Bladder microvascular endothelial cell (primary cell): Measurements from ENCODE around the gene MTMR4. TPM values are rescaled to one million over a fixed set of nuclear protein-coding genes. Genes with fewer than 3 reads are reported as not detected.

Source experiments
- total RNA-seq: library from RNA; depleted of rRNA; stranded (reverse); fragments of >200 nt; gene quantifications from 2 replicates; pipeline ENCODE4 v1.2.3, GENCODE V29; 2014

Gene MTMR4
- 30.0 and 43.7 TPM in 2 replicates for total RNA-seq

DNA sequence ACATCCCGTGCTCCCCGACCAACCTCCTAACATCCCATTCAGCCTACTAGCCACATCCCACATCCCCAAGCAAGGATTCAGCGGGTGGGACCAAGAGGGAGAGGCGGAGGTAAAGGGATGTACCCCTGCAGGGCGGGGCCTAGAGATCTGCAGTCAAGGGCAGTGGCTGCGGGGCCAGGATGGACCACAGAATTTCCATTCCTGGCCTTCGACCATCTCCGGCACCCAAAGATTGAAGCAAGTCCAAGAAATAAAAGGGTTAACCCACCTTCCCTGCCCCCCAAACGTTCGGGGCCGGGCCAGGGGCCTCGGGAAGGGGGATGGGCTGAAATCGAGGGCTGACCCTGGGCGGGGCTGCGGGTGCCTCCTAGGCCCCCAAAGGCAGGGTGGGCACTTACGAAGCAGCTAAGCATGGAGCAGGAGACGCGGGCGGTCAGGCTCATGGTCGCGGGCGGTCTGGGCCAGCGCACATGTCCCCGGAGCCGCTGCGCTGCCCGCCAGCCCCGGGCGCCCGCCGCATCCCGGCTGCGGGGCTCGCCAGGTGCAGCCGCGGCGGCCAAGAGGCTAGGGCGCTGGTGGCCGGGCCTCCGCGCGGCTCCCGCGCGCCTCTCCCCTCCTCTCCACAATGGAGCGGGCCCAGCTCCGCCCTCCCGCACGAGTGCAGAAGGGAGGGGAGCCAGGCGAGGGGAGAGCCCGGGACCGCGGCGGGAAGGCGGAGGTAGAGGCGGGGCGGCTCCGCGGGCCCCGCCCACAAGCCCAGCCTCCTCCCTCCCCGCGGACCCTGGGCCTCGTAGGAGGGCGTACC, at the start of gene MTMR4:
TSS of gene MTMR4 (minus strand) at position 674 of the 805 bp plus-strand sequence. CDS start at position 443, 231 bp downstream.

DNA sequence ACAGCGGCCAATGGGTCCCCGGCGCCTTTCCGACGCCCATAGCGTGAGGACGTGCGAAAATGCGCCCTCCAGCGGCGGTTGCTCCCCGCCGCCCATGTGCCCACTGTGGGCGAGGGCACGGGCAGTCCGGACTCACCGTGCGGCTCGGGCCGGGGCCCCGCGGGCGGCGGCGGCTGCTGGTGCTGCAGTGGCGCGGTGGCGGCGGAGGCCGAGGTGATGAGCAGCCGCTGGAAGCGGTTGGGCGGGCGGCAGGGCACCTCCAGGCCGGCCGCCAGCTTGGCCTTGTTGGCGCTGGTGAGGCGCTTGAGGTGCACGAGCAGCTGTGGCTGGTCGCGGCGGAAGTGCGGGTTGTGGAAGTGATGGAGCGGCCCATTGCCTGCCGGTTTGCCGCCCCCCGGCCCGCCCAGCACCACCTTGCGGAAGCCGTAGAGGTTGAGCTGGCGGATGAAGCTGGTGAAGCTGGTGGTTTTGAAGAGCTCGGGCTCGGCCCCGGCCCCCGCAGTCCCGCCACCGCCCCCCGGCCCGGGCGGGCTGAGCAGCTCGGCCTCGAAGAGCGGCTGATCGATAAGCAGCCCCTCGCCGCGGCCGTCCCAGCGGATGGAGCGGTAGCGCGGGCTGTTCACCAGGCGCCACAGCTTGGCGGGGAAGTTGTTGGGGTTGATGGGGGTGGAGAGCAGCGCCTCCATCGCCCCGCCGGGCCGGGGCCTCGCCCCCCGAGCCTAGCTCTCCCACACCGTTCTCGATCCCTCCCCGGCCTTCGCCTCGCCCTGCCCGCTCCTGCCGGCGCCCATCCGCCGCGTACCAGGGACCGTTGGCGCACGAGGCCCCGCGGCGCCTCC, 26.6 kb downstream of the MTMR4 start, which contains the start of gene HSF5:
TSS of gene HSF5 (minus strand) at position 820 of the 839 bp plus-strand sequence. CDS start at position 686, 134 bp downstream.

Other genes starting within 250 kb of the MTMR4 start
- under 0.01 TPM in 1 of 2 replicates, not detected in the other for gene MPO, start 233.7 kb downstream of the MTMR4 start, total RNA-seq
- under 0.01 TPM in 1 of 2 replicates, not detected in the other for gene TSPOAP1, start 185.8 kb downstream of the MTMR4 start, total RNA-seq
- gene SUPT4H1, start 162.4 kb downstream of the MTMR4 start, total RNA-seq: 40.3 and 62.6 TPM in 2 replicates
- gene RNF43, start 97.1 kb downstream of the MTMR4 start, total RNA-seq: not detected in 2 replicates
- gene HSF5, start 26.2 kb downstream of the MTMR4 start, total RNA-seq: under 0.01 and 0.06 TPM in 2 replicates
- gene TEX14, start 177.4 kb upstream of the MTMR4 start, total RNA-seq: under 0.01 TPM in 1 of 2 replicates, not detected in the other
- gene RAD51C, start 178.0 kb upstream of the MTMR4 start, total RNA-seq: 20.2 and 29.2 TPM in 2 replicates
- gene PPM1E, start 241.2 kb upstream of the MTMR4 start, total RNA-seq: under 0.01 and 0.06 TPM in 2 replicates